ENCODE results near the gene TMEM182.

GRCh38 chr2:102803897-102804217, 42.0 kb downstream of the TMEM182 start:
- TF ChIP-seq CTCF (IDR thresholded peaks at IDR 0.05; ENCODE audit: poor library complexity, severe bottlenecking), result no peak
- TF ChIP-seq MXI1 (conservative IDR thresholded peaks at IDR 0.05; ENCODE audit: poor library complexity, severe bottlenecking), result no peak
- TF ChIP-seq POLR2AphosphoS5 (IDR thresholded peaks at IDR 0.05), result no peak
- TF ChIP-seq REST (IDR thresholded peaks at IDR 0.05; ENCODE audit: borderline replicate concordance), result no peak
- TF ChIP-seq TAF1 (IDR thresholded peaks at IDR 0.05; ENCODE audit: low read depth), result no peak
- TF ChIP-seq RAD21 (conservative IDR thresholded peaks at IDR 0.05), result no peak
- no peak for TF ChIP-seq EP300 (conservative IDR thresholded peaks at IDR 0.05; ENCODE audit: poor library complexity, severe bottlenecking)

Data from neural cell (in vitro differentiated cells).